Measurements from ENCODE around the gene CARD10.

Gene CARD10

DNA sequence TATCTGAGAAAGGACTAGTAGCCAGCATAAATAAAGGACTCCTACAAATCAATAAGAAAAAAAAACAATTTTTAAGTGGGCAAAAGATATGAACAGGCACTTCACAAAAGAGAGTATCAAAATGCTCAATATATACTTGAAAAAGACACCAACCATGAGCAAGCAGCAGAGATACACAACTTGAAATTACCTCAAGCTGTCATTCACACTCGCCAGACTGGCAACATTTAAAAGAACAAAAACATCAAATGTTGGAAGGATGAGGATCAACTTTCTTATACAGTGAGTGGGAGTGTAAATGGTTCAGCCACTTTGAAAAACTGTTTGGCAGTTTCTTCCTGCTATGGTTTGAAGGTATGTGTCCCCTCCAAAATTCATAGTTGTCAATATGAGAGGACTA is 68.0 kb downstream of the CARD10 start:
- Histone ChIP-seq H3K27me3 (ENCODE audit: low read depth, low read length) (peaks cover 14% of the 10 kb centered on the region), H3K9me3 (ENCODE audit: insufficient read depth, low read length) (no peaks in the 10 kb centered on the region), H3K79me2 (ENCODE audit: low read length) (no peaks in the 10 kb centered on the region), H2AFZ (ENCODE audit: low read depth, low read length) (no peak overlapping the region), H3K4me3 (ENCODE audit: low read length) (no peak overlapping the region), H4K20me1 (ENCODE audit: insufficient read depth, low read length) (no peaks in the 10 kb centered on the region), H3K4me2 (ENCODE audit: low read length) (no peak overlapping the region), H3K9ac (ENCODE audit: low read length) (no peak overlapping the region), H3K27ac (ENCODE audit: low read length) (no peak overlapping the region), H3K4me1 (ENCODE audit: low read length) (peaks cover 6% of the 10 kb centered on the region; the same call in 1 of the 2 replicates), H3K36me3 (replicated peaks; ENCODE audit: low read depth, low read length) (no peaks in the 10 kb centered on the region)
- TF ChIP-seq, protein P1, sequence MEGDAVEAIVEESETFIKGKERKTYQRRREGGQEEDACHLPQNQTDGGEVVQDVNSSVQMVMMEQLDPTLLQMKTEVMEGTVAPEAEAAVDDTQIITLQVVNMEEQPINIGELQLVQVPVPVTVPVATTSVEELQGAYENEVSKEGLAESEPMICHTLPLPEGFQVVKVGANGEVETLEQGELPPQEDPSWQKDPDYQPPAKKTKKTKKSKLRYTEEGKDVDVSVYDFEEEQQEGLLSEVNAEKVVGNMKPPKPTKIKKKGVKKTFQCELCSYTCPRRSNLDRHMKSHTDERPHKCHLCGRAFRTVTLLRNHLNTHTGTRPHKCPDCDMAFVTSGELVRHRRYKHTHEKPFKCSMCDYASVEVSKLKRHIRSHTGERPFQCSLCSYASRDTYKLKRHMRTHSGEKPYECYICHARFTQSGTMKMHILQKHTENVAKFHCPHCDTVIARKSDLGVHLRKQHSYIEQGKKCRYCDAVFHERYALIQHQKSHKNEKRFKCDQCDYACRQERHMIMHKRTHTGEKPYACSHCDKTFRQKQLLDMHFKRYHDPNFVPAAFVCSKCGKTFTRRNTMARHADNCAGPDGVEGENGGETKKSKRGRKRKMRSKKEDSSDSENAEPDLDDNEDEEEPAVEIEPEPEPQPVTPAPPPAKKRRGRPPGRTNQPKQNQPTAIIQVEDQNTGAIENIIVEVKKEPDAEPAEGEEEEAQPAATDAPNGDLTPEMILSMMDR (IDR thresholded peaks at IDR 0.05; ENCODE audit: low read depth, low read length) = no peak
- TF ChIP-seq EZH2phosphoT487 (IDR thresholded peaks at IDR 0.05; ENCODE audit: low read depth) = no peak

- H3K27ac ChIP-seq (ENCODE audit: low read length) = no peak overlapping the region
- no peaks in the 10 kb centered on the region for H3K79me2 ChIP-seq (ENCODE audit: low read length)
- no peaks in the 10 kb centered on the region for H3K9me3 ChIP-seq (ENCODE audit: insufficient read depth, low read length)
- H3K4me2 ChIP-seq (ENCODE audit: low read length) = no peak overlapping the region
- peaks cover 15% of the 10 kb centered on the region for H3K27me3 ChIP-seq (ENCODE audit: low read depth, low read length)
- no peaks in the 10 kb centered on the region for H3K36me3 ChIP-seq (replicated peaks; ENCODE audit: low read depth, low read length)
- H4K20me1 ChIP-seq (ENCODE audit: insufficient read depth, low read length) = no peaks in the 10 kb centered on the region
- H3K9ac ChIP-seq (ENCODE audit: low read length) = no peak overlapping the region
- H3K4me3 ChIP-seq (ENCODE audit: low read length) = no peak overlapping the region
- peaks cover 6% of the 10 kb centered on the region; the same call in 1 of the 2 replicates for H3K4me1 ChIP-seq (ENCODE audit: low read length)
- TF ChIP-seq, protein P1 (IDR thresholded peaks at IDR 0.05; ENCODE audit: low read depth, low read length) = no peak
- TF ChIP-seq EZH2phosphoT487 (IDR thresholded peaks at IDR 0.05; ENCODE audit: low read depth) = no peak
- no peak overlapping the region for H2AFZ ChIP-seq (ENCODE audit: low read depth, low read length)
Observed at GRCh38 chr22:37449331-37450001, 69.7 kb downstream of the CARD10 start.

GRCh38 chr22:37448516-37449127 is 70.6 kb downstream of the CARD10 start:
- Histone ChIP-seq H3K27me3 (ENCODE audit: low read depth, low read length) (peaks cover 22% of the 10 kb centered on the region), H3K9me3 (ENCODE audit: insufficient read depth, low read length) (no peaks in the 10 kb centered on the region), H3K36me3 (replicated peaks; ENCODE audit: low read depth, low read length) (no peaks in the 10 kb centered on the region), H2AFZ (ENCODE audit: low read depth, low read length) (no peak overlapping the region), H3K4me2 (ENCODE audit: low read length) (no peak overlapping the region), H3K79me2 (ENCODE audit: low read length) (no peaks in the 10 kb centered on the region), H3K9ac (ENCODE audit: low read length) (no peak overlapping the region), H3K27ac (ENCODE audit: low read length) (no peak overlapping the region), H3K4me3 (ENCODE audit: low read length) (no peak overlapping the region), H3K4me1 (ENCODE audit: low read length) (peaks cover 6% of the 10 kb centered on the region; the same call in 1 of the 2 replicates), H4K20me1 (ENCODE audit: insufficient read depth, low read length) (no peaks in the 10 kb centered on the region)
- no peak for TF ChIP-seq EZH2phosphoT487 (IDR thresholded peaks at IDR 0.05; ENCODE audit: low read depth)
- TF ChIP-seq, protein P1 (IDR thresholded peaks at IDR 0.05; ENCODE audit: low read depth, low read length) = no peak

DNA sequence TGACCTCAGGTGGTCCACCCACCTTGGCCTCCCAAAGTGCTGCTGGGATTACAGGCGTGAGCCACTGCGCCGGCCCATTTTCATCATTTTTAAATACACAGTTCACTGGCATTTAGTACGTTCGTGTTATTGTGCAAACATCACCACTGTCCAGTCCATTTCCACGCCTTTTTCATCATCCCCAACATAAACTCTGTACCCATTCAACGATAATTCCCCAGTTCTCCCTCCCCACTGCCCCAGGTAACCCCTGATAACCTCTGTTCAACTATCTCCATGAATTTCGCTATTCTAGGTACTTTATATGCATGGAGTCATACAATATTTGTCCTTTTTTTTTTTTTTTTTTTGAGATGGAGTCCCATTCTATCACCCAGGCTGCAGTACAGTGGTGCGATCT is 73.7 kb downstream of the CARD10 start:
- H3K4me1 ChIP-seq (ENCODE audit: low read length) = peaks cover 6% of the 10 kb centered on the region; the same call in 1 of the 2 replicates
- peaks cover 39% of the 10 kb centered on the region for H3K27me3 ChIP-seq (ENCODE audit: low read depth, low read length)
- H3K36me3 ChIP-seq (replicated peaks; ENCODE audit: low read depth, low read length) = no peaks in the 10 kb centered on the region
- H3K4me3 ChIP-seq (ENCODE audit: low read length) = no peak overlapping the region
- no peak overlapping the region for H3K4me2 ChIP-seq (ENCODE audit: low read length)
- no peak overlapping the region for H3K9ac ChIP-seq (ENCODE audit: low read length)
- H3K79me2 ChIP-seq (ENCODE audit: low read length) = no peaks in the 10 kb centered on the region
- TF ChIP-seq, protein P1 (IDR thresholded peaks at IDR 0.05; ENCODE audit: low read depth, low read length) = no peak
- TF ChIP-seq EZH2phosphoT487 (IDR thresholded peaks at IDR 0.05; ENCODE audit: low read depth) = no peak
- H4K20me1 ChIP-seq (ENCODE audit: insufficient read depth, low read length) = no peaks in the 10 kb centered on the region
- no peak overlapping the region for H2AFZ ChIP-seq (ENCODE audit: low read depth, low read length)
- no peak overlapping the region for H3K27ac ChIP-seq (ENCODE audit: low read length)
- H3K9me3 ChIP-seq (ENCODE audit: insufficient read depth, low read length) = no peaks in the 10 kb centered on the region
